Fibroblast of skin of scalp (primary cell): ENCODE data around the gene ELL.

Experiments
- DNase-seq: peaks from one replicate; pipeline ENCODE4 v3.0.0-alpha.2; 2013

The ELL gene

GRCh38 chr19:18433735-18434398, 88.0 kb downstream of the ELL start:
- no peak for DNase-seq

- no peak for DNase-seq
These were observed 88.7 kb downstream of the ELL start for GRCh38 chr19:18433015-18433691.

DNA sequence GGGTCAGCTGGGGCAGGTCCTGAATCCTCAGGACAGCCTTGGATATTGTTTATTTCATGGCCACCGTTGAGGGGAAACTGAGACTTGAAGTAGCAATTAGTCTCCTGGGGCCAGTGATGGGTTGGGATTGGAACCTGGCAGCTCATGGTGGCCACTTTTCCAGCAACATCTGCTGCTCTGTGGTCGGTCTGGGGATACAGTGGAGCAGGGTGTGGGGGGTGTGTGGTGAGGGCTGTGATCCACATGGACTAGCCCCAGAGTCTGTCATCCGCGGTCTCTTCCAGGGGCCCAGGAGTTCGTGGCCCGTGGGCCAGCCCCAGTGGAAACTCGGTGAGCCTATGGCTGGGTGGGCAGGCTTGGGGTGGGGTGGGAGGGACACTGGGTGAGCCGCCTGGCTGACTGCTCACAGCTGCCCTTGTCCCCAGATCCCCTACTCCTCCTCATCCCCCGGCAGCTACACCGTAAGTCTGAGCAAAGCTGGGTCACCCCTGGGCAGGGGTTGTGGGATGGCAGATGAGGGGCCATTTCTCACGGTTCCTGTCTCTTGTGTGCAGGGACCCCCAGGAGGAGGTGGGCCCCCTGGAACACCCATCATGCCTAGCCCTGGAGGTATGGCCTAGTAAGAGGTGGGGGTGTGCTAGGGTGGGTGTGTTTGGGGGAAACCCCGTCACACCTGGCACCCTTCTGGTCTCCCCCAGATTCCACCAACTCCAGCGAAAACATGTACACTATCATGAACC, 89.4 kb downstream of the ELL start:
- no peak for DNase-seq

DNA sequence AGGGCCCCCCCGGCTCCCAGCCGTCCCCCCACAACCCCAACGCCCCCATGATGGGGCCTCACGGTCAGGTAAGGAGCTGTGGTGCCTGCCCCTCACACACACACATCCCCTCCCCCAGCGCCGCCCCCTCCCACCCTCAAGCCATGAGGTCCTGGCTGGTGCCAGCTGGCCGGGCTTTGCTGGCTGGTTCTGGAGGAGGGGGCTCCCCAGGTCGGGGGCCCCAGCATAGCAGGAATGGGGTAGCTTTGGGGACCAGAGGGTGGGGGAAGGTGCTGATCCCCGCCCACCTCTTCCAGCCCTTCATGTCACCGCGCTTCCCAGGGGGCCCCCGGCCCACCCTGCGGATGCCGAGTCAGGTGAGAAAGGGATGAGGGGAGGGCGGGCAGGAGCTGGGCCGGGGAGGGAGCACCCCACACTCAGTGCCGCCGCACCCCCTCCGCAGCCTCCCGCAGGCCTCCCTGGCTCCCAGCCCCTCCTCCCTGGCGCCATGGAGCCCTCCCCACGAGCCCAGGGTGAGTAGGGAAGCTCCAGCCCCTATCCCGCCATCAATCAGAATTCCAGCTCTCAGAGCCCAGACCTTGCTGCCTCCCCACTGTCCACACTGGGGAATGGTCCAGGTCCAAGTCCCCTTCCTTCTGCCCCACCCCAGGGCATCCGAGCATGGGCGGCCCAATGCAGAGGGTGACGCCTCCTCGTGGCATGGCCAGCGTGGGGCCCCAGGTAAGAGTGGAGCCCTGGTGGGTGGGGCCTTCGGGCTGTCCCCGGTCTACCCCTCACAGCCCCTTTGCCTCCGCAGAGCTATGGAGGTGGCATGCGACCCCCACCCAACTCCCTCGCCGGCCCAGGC, 90.3 kb downstream of the ELL start:
- no peak for DNase-seq

DNA sequence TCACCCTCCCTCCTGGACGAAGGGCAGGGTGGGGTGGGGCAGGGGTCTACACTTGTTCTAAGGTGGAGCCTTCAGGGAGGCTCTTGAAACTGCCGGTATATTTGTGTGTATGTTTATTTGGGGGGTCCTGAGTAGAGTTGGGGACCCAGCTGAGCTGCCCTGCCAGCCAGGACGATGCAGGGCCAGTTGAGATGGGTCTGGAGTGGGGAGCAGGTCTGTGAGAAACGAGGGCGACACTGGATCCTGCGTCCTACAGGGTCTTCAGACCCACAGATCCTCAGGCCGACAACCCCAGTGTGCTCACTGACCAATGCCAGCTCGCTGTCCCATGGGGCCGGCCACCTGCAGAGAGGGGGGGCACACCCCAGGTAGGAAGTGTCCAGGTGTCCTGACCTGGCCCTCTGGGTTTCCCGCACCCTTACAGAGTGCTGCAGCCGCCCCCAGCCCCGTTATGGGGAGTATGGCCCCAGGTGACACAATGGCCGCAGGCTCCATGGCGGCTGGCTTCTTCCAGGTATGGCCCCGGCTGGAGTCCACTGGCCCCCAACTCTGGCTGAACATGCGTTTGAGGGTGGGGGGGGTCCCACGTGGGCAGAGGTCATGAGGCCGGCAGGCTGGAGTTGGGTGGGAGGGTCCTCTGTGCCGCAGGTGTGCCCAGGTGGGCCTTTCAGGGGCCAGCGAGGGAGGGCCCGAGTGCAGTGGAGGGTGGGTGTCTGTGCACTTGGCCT, 91.3 kb downstream of the ELL start:
- no peak for DNase-seq

DNA sequence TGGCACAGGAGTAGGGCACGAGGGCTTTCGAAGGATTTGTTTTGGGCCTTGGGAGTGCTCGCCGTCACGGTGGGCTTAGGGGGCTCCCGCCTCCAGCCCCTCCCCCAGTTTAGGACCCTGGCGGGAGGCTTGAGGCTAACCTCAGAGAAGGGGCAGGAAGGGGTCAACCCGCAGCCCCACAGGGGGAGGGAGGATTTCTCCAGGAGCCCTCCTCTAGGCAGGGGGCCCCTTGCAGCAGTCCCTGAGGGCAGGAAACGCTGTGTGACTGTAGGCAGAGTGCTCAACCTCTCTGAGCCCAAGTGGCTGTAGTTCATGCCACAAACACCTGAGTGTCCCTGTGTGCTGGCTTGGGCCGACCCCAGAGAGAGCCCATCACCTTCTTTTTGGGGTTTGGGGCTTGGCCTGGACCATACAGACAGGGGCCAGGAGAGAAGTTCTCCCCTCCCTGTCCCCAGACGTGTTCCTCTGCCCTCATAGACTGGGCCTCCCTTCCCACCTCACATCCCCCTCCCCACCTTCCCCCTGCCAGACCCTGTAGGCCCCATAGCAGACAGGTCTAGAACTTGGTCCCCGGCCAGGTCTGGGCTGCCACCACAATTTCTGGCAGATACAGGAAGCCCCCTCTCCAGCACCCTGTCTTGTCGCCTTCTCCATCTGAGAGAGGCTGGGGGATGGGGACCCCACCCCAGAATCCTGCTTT, 92.0 kb downstream of the ELL start:
- DNase-seq, result no peak

GRCh38 chr19:18428787-18429674, 92.8 kb downstream of the ELL start:
- peak; percentile 95 for DNase-seq

DNA sequence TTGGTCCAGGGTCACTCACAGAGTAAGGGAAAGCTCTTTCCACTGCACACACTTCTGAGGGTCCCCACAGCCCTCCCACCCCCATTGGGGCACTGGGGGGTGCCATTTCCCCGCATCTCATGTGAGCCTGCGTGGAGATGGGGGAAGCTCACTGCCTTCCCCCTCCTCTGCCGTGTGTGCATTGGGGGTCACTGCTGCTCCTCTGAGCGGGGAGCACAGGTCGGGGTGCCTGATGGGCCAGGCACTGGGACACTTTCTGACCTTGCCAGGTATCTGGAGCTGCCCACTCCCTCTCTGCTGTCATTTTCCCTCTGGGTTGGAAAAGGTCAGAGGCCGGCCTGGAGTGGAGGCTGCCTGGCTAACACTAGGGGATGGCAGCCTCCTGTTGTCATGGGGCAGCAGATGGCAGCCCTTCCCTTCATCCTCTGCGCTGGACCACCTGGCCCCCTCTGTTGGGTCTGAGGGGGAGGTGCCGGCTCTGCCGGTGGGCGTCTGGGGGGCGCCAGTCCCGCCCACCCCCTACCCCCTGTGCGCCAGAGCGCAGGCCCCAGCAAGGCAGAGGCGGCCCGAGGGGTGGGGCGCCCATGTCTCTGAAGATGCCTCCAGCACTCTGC, 93.6 kb downstream of the ELL start:
- no peak for DNase-seq

GRCh38 chr19:18427743-18428113, 94.1 kb downstream of the ELL start:
- DNase-seq, result no peak

GRCh38 chr19:18427080-18427742, 94.7 kb downstream of the ELL start:
- DNase-seq, result no peak

- DNase-seq, result no peak
These were observed 95.5 kb downstream of the ELL start for GRCh38 chr19:18426416-18426767.

GRCh38 chr19:18425515-18426415, 96.1 kb downstream of the ELL start:
- peak; percentile 76 for DNase-seq

GRCh38 chr19:18424890-18425514, 96.9 kb downstream of the ELL start:
- no peak for DNase-seq

GRCh38 chr19:18424122-18424889, 97.6 kb downstream of the ELL start:
- DNase-seq, result no peak

DNA sequence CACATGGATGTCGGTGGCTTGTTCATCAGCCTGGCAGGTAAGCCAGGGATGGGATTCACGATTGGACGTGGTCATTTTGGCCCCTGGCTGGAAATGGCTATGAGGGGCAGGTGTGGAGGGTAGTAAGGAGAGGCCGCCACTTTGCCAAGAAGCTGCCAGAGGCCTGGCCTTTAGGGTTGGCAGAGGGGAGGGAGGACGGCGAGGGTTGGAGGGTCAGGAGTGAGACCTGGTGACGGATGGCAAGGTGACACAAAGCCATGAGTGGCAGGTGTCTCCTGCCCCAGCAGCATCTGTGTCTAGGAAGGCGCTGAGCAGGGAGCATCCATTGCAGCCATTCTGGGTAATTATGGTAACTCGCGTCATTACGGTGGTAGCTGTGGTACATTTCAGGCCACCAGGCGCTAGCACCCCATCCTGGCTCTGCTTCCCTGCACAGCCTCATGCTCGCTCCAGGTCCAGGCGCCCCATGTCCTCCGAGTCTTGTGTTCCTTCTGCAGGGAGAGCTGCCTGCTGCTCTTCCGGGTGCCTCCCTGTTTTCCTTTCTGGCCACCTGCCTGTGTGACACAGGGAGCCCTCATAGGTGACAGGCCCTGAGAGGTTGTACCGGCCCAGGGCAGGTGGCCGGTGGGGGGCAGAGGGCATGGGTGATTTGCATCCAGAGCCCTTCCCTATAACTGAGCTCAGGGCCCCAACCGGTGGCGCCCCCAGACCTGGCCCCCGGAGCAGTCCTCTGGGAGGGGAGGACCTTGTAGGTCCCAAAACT, 98.4 kb downstream of the ELL start:
- DNase-seq, result no peak

GRCh38 chr19:18422530-18423191, 99.2 kb downstream of the ELL start:
- DNase-seq, result no peak
